Astrocyte of the cerebellum (primary cell): ENCODE results near the gene DNAH9.
A peak's percentile ranks its signal among the peaks of the same experiment; 100 is the strongest.

Source experiments
- DNase-seq: peaks from one replicate; pipeline ENCODE4 v3.0.0-alpha.2; 2011; ENCODE audit warnings: low read depth
- H3K4me3 ChIP-seq: 2 replicates; pipeline ENCODE4 v1.5.1; 2011; ENCODE audit warnings: mild to moderate bottlenecking, low read depth, low read length, moderate library complexity
- in situ Hi-C: cut with HindIII; loops from 2 replicates; pipeline ENCODE4 v1.10.0; 2017; ENCODE audit warnings: low sequenced_read_pairs
- TF ChIP-seq, protein P1 (sequence below): IDR thresholded peaks from 2 replicates; pipeline ENCODE4 v1.5.1; 2012; ENCODE audit warnings: low read length, low read depth, moderate library complexity, mild to moderate bottlenecking; ENCODE audit errors: missing control alignments

The DNAH9 gene

DNA sequence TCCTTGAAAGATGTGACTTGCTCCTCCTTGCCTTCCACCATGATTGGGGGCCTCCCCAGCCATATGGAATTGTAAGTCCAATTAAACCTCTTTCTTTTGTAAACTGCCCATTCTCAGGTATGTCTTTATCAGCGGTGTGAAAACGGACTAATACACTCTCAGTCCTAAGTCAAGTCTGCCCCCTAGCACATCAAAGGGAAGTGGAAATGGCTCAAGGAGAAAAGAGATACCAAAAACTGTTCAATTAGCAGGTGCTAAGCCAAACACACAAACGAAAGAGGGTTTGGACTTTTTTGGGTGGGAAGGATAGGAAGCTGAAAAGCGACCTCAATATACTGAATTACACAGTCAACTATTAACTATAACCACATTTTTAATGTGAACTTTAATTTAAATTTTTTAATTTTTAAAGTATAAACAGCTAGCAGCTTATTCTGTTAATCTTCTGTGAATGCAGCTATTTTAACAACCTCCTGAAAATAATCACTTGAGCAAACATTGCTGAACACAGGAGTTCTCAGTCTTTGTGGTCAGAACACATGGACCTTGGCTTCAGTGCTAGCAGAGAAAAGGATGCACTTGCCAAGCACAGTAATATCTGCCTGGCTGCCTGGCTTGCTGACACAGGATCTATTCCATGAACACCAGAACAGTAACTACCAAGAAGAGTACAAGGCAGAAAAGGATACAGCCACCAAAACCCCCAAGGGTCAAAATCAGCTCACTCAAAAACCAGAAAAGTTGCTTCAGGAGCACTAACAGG, 388.1 kb downstream of the DNAH9 start:
- H3K4me3 ChIP-seq: no peak overlapping the region
- peak; percentile 52 for DNase-seq
- TF ChIP-seq, protein P1, sequence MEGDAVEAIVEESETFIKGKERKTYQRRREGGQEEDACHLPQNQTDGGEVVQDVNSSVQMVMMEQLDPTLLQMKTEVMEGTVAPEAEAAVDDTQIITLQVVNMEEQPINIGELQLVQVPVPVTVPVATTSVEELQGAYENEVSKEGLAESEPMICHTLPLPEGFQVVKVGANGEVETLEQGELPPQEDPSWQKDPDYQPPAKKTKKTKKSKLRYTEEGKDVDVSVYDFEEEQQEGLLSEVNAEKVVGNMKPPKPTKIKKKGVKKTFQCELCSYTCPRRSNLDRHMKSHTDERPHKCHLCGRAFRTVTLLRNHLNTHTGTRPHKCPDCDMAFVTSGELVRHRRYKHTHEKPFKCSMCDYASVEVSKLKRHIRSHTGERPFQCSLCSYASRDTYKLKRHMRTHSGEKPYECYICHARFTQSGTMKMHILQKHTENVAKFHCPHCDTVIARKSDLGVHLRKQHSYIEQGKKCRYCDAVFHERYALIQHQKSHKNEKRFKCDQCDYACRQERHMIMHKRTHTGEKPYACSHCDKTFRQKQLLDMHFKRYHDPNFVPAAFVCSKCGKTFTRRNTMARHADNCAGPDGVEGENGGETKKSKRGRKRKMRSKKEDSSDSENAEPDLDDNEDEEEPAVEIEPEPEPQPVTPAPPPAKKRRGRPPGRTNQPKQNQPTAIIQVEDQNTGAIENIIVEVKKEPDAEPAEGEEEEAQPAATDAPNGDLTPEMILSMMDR: no peak
- in situ Hi-C loops: no loop called here

DNA sequence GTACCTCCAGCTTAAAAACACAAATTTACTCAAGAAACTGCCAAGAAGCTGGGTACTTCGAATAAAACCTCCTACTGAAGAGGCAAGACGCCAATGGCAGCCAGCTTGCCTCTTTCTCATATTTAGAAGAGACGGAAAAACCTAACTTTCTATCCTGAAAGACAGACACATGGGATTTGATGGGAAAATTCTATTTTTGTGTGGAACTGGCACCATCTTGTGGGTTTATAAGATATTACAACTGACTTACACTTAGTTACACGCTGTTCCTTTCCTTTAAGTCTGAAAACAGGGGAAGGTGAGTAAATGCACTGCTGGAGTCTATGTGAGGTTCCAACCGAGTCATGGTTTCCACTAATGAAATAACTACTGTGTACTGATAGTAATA, 388.7 kb downstream of the DNAH9 start:
- TF ChIP-seq, protein P1: peak; percentile 46
- DNase-seq: peak; percentile 45
- in situ Hi-C loops: no loop called here
- H3K4me3 ChIP-seq: no peak overlapping the region

DNA sequence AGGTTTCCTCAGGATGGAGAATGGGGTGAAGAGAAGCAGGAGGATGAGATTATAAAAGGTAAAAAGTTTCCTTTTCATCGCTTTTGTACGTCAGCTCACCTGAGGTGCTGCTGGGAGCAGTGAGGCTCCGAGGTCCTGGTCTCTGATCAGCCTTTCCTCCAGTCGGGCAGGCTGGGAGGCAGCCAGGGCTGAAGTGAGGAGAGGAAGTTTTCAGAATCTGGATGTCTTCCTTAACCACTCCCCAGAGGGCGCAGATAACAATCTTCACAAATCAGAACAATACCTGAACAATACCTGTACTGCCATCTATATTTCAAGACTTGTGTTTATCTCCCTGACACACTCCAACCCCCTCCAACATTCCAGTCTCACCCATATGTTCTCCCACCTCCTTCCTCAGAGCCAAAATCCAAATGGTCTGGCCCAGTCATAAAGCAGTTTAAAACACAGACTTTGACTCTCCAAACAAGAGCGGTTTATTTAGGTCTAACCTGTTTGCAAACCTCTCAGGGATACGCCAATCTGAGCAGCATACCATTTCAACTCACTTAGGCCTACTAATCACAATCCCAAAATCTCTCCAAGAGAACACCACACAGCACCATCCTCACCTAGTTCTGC, 392.2 kb downstream of the DNAH9 start:
- H3K4me3 ChIP-seq: no peak overlapping the region
- in situ Hi-C loops: no loop called here
- no peak for DNase-seq
- TF ChIP-seq, protein P1: no peak

DNA sequence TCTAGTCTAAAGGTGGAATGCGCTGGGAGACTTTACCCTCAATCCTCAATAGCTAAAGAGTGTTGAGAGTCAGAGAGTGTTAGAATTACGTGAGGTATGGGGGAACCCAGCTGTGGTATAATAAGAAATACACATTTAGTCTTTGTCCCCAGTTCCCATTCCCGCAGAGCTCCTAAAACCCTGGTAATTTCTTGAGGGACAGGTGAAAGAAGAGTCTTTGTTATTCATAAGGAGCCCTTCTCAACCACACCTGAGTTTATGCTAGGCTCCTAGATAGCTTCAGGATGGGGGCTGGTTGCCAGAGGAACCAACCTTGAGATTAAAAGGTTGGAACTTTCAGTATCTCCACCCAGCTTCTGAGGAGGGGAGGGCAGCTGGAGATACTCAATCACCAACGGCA, 393.2 kb downstream of the DNAH9 start:
- TF ChIP-seq, protein P1: no peak
- in situ Hi-C loops: no loop called here

DNA sequence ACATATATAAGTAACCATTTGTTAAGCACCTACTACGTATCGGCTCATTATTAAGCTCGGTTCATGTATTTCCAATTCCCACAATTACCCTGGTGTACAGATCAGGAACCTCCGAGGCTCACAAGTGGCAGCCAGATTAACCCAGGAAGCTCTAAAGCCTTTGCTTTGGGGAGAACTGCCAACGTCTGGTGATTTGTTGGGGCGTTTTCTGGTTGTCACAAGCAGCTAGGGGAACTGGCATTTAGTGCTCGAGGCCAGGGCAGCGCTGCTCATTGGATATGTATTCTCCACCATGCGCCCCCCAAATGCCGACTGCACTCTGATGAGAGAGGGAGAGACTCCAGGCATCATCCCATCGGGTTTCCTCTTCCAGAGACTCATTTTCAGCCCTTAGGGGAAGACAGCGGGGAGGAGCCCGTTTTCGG, 398.5 kb downstream of the DNAH9 start:
- TF ChIP-seq, protein P1: no peak
- no peak for DNase-seq
- in situ Hi-C loops: no loop called here
- H3K4me3 ChIP-seq: peak overlapping the region; percentile 75

More for the DNA sequence above, 393.2 kb downstream of the DNAH9 start:
- no peak for DNase-seq
- H3K4me3 ChIP-seq: no peak overlapping the region

DNA sequence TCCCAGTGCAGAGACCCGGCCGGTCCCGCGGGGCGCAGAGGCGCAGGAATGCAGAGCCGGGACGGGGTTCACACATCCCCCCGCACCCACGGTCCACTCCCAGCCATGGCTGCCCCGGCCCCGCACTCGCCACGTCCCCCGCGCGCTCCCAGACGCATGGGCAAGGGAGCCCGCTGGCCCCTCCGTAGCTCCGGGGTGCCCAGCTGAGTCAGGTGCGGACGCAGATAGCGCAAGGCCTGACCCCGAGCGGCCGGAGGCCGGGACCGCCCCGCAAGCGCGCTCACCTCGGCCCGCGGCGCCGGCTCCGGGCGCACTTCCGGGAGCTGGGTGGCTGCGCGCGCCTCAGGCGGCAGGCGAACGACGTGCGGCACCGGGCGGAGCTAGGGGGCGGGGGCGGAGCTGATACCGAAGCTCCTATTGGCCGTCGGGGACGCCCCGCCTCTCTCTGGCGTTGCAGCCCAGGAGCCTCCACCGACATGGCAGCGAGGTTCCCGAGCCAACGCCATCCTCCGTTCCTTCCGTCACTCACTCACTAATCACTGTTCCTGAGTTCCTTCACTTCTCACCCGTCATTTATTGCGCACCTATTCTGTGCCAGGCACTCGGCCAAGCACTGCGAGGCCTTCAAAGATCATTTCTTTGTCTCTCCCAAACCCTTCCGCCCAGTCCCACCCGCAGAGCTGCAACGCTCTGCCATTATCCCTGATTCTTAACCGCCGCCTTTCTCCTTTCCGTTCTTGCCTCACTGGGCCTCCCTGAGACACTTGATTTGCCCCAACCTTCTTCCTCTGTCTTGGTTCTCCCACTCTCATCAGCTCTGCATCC, 399.1 kb downstream of the DNAH9 start, which contains the start of gene ZNF18:
TSS of gene ZNF18 (minus strand) at position 329 of the 825 bp plus-strand sequence. CDS start 4,646 bp downstream, outside the sequence.
- in situ Hi-C loops: no loop called here
- DNase-seq: peak; percentile 78
- TF ChIP-seq, protein P1: no peak
- peak within 1 kb of the TSS; percentile 75 for H3K4me3 ChIP-seq
